ENCODE results near the gene CCT8L2. TPM values are rescaled to one million over a fixed set of nuclear protein-coding genes. Genes with fewer than 3 reads are reported as not detected.
"Not testable (repeated sequence)": the region's sequence is repeated elsewhere in the genome, so short reads cannot be mapped to it uniquely, and the experiment has no call there.

Gene CCT8L2
- total and polyA plus RNA-seq, 10 donors, result not detected

- Histone ChIP-seq H3K27me3 (replicated peaks in 1 of 7) (no peaks in the 10 kb centered on the region), H3K9me3 (peaks cover 0 to 24% (median 12%) of the 10 kb centered on the region in 8 donors), H3K4me1 (no peaks in the 10 kb centered on the region), H3K36me3 (no peaks in the 10 kb centered on the region), H3K27ac (no peak overlapping the region), H3K4me3 (no peak overlapping the region)
- TF ChIP-seq CTCF (IDR thresholded peaks at IDR 0.05 in 8 of 11, conservative IDR thresholded peaks at IDR 0.05 in 3 of 11) (no peak), POLR2A (IDR thresholded peaks at IDR 0.05) (no peak), POLR2AphosphoS5 (IDR thresholded peaks at IDR 0.05) (no peak)
- 85 to 98% (median 93%) methylated on average over 3 of the region's 3 CpGs; no CpG with 5 or more reads in 1 of the 5 donors for WGBS, 5 donors
- no peak for DNase-seq
- intact Hi-C loops (cut with DNase I; ENCODE audit: low total_unique reads), result no loop called here
Measured at GRCh38 chr22:16559056-16559955, 33.3 kb downstream of the CCT8L2 start.

- H3K36me3 ChIP-seq; DNase-seq; H3K4me1 ChIP-seq; intact Hi-C loops (cut with DNase I; ENCODE audit: low total_unique reads); H3K4me3 ChIP-seq; H3K27me3 ChIP-seq (replicated peaks in 1 of 7); H3K27ac ChIP-seq: not testable (repeated sequence)
- WGBS, 5 donors, result 79 to 93% (median 87%) methylated on average over 2 to 4 of the region's 4 CpGs
- H3K9me3 ChIP-seq, result peaks cover 0 to 30% (median 18%) of the 10 kb centered on the region in 8 donors
Measured at GRCh38 chr22:16558376-16558945, 34.1 kb downstream of the CCT8L2 start.

GRCh38 chr22:16557511-16557910 lies 35.1 kb downstream of the CCT8L2 start:
- intact Hi-C loops (cut with DNase I; ENCODE audit: low total_unique reads); H3K27me3 ChIP-seq (replicated peaks in 1 of 7); H3K27ac ChIP-seq; DNase-seq; H3K4me1 ChIP-seq; H3K36me3 ChIP-seq; H3K4me3 ChIP-seq: not testable (repeated sequence)
- WGBS, 5 donors, result 83 to 92% (median 89%) methylated on average over 12 to 13 of the region's 13 CpGs
- peaks cover 0 to 34% (median 21%) of the 10 kb centered on the region in 8 donors for H3K9me3 ChIP-seq

GRCh38 chr22:16555077-16555994 lies 37.3 kb downstream of the CCT8L2 start:
- DNase-seq; intact Hi-C loops (cut with DNase I; ENCODE audit: low total_unique reads); H3K36me3 ChIP-seq; H3K4me1 ChIP-seq; H3K27me3 ChIP-seq (replicated peaks in 1 of 7); H3K27ac ChIP-seq; H3K4me3 ChIP-seq: not testable (repeated sequence)
- WGBS, 5 donors, result 79 to 90% (median 82%) methylated on average over 7 to 8 of the region's 8 CpGs
- H3K9me3 ChIP-seq, result peaks cover 0 to 28% (median 21%) of the 10 kb centered on the region in 8 donors

GRCh38 chr22:16543310-16543709 lies 49.3 kb downstream of the CCT8L2 start:
- intact Hi-C loops (cut with DNase I; ENCODE audit: low total_unique reads); H3K4me3 ChIP-seq: not testable (repeated sequence)
- WGBS, 5 donors, result 76 to 96% (median 87%) methylated on average over 1 of the region's 1 CpG

More at GRCh38 chr22:16543310-16543709, 49.3 kb downstream of the CCT8L2 start:
- not testable (repeated sequence) for DNase-seq; H3K27ac ChIP-seq; H3K36me3 ChIP-seq; H3K27me3 ChIP-seq (replicated peaks in 1 of 7); H3K9me3 ChIP-seq; H3K4me1 ChIP-seq

Other genes starting within 250 kb of the CCT8L2 start
- not detected for gene XKR3, start 232.6 kb upstream of the CCT8L2 start, total RNA-seq
- under 1 TPM; 0.06 to 0.19 (median 0.09) TPM for gene XKR3, start 232.6 kb upstream of the CCT8L2 start, polyA plus RNA-seq